HEK293 (cell line): ENCODE data around the gene ZNF296.

ENCODE experiments used
- CTCF ChIA-PET: fragments of 350-600 bp; formaldehyde crosslinking; extraction: SDS; loops from one replicate; lab custom pipeline; 2021; ENCODE audit warnings: antibody characterized with exemption; lab: Yijun Ruan, JAX
- POLR2A ChIA-PET: fragments of 300-600 bp; formaldehyde crosslinking; extraction: SDS; loops from one replicate; lab custom pipeline; 2020; ENCODE audit warnings: antibody characterized with exemption, inconsistent platforms; lab: Yijun Ruan, JAX
- H3K27ac ChIP-seq: fragments of 200-500 bp; sonication (Bioruptor generic); 2 replicates; pipeline ENCODE4 v1.5.1; 2014; ENCODE audit warnings: low read depth, low read length, control low read depth, inconsistent platforms; ENCODE audit errors: extremely low read depth
- H3K36me3 ChIP-seq, 2 experiments: fragments of 200-500 bp in 1 of 2; sonication (Bioruptor generic) in 1 of 2; 1 replicate in 1 of 2; 2 replicates in 1 of 2; pipeline ENCODE4 v1.5.1; 2014 to 2017; ENCODE audit warnings: inconsistent platforms in 2 of 2, low read length in 2 of 2; ENCODE audit not compliant: control insufficient read depth in 2 of 2, insufficient read depth in 1 of 2
- H3K4me1 ChIP-seq: fragments of 200-500 bp; sonication (Bioruptor generic); 2 replicates; pipeline ENCODE4 v1.5.1; 2014; ENCODE audit warnings: mild to moderate bottlenecking, low read length, inconsistent platforms; ENCODE audit not compliant: control insufficient read depth, insufficient read depth
- H3K4me3 ChIP-seq: 2 replicates; pipeline ENCODE4 v1.5.1; 2011; ENCODE audit warnings: low read depth, mild to moderate bottlenecking, control low read depth, low read length, moderate library complexity
- H3K9me3 ChIP-seq: fragments of 200-500 bp; sonication (Bioruptor generic); 2 replicates; pipeline ENCODE4 v1.5.1; 2014; ENCODE audit warnings: low read depth, low read length, inconsistent platforms; ENCODE audit not compliant: control insufficient read depth, insufficient read depth
- EGR2 ChIP-seq: fragments of 450-650 bp; formaldehyde crosslinking; IDR thresholded peaks from 2 replicates; pipeline ENCODE4 v1.5.1; 2016; ENCODE audit warnings: low read depth, missing biosample characterization, missing genetic modification characterization
- GFI1B ChIP-seq: fragments of 450-650 bp; formaldehyde crosslinking; IDR thresholded peaks from 2 replicates; pipeline ENCODE4 v1.5.1; 2016; ENCODE audit warnings: missing biosample characterization, missing genetic modification characterization
- HIC1 ChIP-seq: fragments of 450-650 bp; formaldehyde crosslinking; IDR thresholded peaks from 2 replicates; pipeline ENCODE4 v1.5.1; 2016; ENCODE audit warnings: missing biosample characterization, missing genetic modification characterization
- HOXA7 ChIP-seq: sonication (generic); formaldehyde crosslinking; IDR thresholded peaks from 2 replicates; pipeline ENCODE4 v1.8.1; 2022; ENCODE audit warnings: missing genetic modification reagents, borderline replicate concordance
- KLF1 ChIP-seq: fragments of 450-650 bp; formaldehyde crosslinking; IDR thresholded peaks from 2 replicates; pipeline ENCODE4 v1.5.1; 2016; ENCODE audit warnings: missing biosample characterization, missing genetic modification characterization
- KLF9 ChIP-seq: fragments of 450-650 bp; formaldehyde crosslinking; IDR thresholded peaks from 2 replicates; pipeline ENCODE4 v1.5.1; 2016; ENCODE audit warnings: missing biosample characterization, missing genetic modification characterization, low read depth
- PRDM4 ChIP-seq: fragments of 450-650 bp; formaldehyde crosslinking; IDR thresholded peaks from 2 replicates; pipeline ENCODE4 v1.5.1; 2017; ENCODE audit warnings: missing biosample characterization, missing genetic modification characterization
- SCRT2 ChIP-seq: fragments of 450-650 bp; formaldehyde crosslinking; IDR thresholded peaks from 2 replicates; pipeline ENCODE4 v1.5.1; 2016; ENCODE audit warnings: missing biosample characterization, missing genetic modification characterization
- SP2 ChIP-seq: fragments of 450-650 bp; formaldehyde crosslinking; IDR thresholded peaks from 2 replicates; pipeline ENCODE4 v1.5.1; 2016; ENCODE audit warnings: missing biosample characterization, missing genetic modification characterization
- SP3 ChIP-seq: fragments of 450-650 bp; formaldehyde crosslinking; IDR thresholded peaks from 2 replicates; pipeline ENCODE4 v1.5.1; 2016; ENCODE audit warnings: missing biosample characterization, missing genetic modification characterization
- YY2 ChIP-seq: fragments of 450-650 bp; formaldehyde crosslinking; IDR thresholded peaks from 2 replicates; pipeline ENCODE4 v1.5.1; 2016; ENCODE audit warnings: missing biosample characterization, missing genetic modification characterization
- ZBTB48 ChIP-seq: fragments of 450-650 bp; formaldehyde crosslinking; IDR thresholded peaks from 2 replicates; pipeline ENCODE4 v1.5.1; 2016; ENCODE audit warnings: missing biosample characterization, missing genetic modification characterization
- ZNF335 ChIP-seq: fragments of 450-650 bp; formaldehyde crosslinking; conservative IDR thresholded peaks from 2 replicates; pipeline ENCODE4 v1.5.1; 2016; ENCODE audit warnings: missing biosample characterization, missing genetic modification characterization
- ZNF362 ChIP-seq: fragments of 450-650 bp; formaldehyde crosslinking; IDR thresholded peaks from 2 replicates; pipeline ENCODE4 v1.5.1; 2016; ENCODE audit warnings: missing biosample characterization, missing genetic modification characterization
- ZNF394 ChIP-seq: fragments of 450-650 bp; formaldehyde crosslinking; IDR thresholded peaks from 2 replicates; pipeline ENCODE4 v1.5.1; 2016; ENCODE audit warnings: missing biosample characterization, missing genetic modification characterization, mild to moderate bottlenecking, moderate library complexity, borderline replicate concordance
- ZNF558 ChIP-seq: fragments of 450-650 bp; formaldehyde crosslinking; IDR thresholded peaks from 2 replicates; pipeline ENCODE4 v1.5.1; 2016; ENCODE audit warnings: missing biosample characterization, missing genetic modification characterization
- ZNF560 ChIP-seq: fragments of 450-650 bp; formaldehyde crosslinking; IDR thresholded peaks from 2 replicates; pipeline ENCODE4 v1.5.1; 2017; ENCODE audit warnings: missing biosample characterization, missing genetic modification characterization, borderline replicate concordance
- ZNF596 ChIP-seq: fragments of 450-650 bp; IDR thresholded peaks from 2 replicates; pipeline ENCODE4 v1.5.0; 2018; ENCODE audit warnings: missing biosample characterization, mild to moderate bottlenecking, missing genetic modification characterization, moderate library complexity
- ZNF600 ChIP-seq: fragments of 450-650 bp; formaldehyde crosslinking; IDR thresholded peaks from 2 replicates; pipeline ENCODE4 v1.5.1; 2016; ENCODE audit warnings: missing biosample characterization, missing genetic modification characterization
- ZNF610 ChIP-seq: fragments of 450-650 bp; formaldehyde crosslinking; IDR thresholded peaks from 2 replicates; pipeline ENCODE4 v1.5.1; 2016; ENCODE audit warnings: missing biosample characterization, missing genetic modification characterization, borderline replicate concordance
- ZNF623 ChIP-seq: fragments of 450-650 bp; formaldehyde crosslinking; IDR thresholded peaks from 2 replicates; pipeline ENCODE4 v1.5.1; 2016; ENCODE audit warnings: missing biosample characterization, missing genetic modification characterization
- ZNF701 ChIP-seq: fragments of 450-650 bp; formaldehyde crosslinking; IDR thresholded peaks from 2 replicates; pipeline ENCODE4 v1.5.1; 2016; ENCODE audit warnings: missing biosample characterization, missing genetic modification characterization
- ZSCAN23 ChIP-seq: fragments of 450-650 bp; formaldehyde crosslinking; IDR thresholded peaks from 2 replicates; pipeline ENCODE4 v1.5.1; 2016; ENCODE audit warnings: missing biosample characterization, missing genetic modification characterization
- ZSCAN30 ChIP-seq: fragments of 450-650 bp; IDR thresholded peaks from 2 replicates; pipeline ENCODE4 v1.5.1; 2018; ENCODE audit warnings: missing biosample characterization, mild to moderate bottlenecking, missing genetic modification characterization, moderate library complexity
- ZSCAN4 ChIP-seq: fragments of 450-650 bp; formaldehyde crosslinking; IDR thresholded peaks from 2 replicates; pipeline ENCODE4 v1.5.1; 2017; ENCODE audit warnings: missing biosample characterization, missing genetic modification characterization

ZNF296 gene

GRCh38 chr19:45070861-45071544 is 5.3 kb downstream of the ZNF296 start:
- Histone ChIP-seq H3K27ac (no peak overlapping the region), H3K4me1 (peaks cover 5% of the 10 kb centered on the region; the same call in 1 of the 2 replicates), H3K4me3 (no peak overlapping the region), H3K9me3 (no peaks in the 10 kb centered on the region), H3K36me3 (peaks cover 24 to 62% of the 10 kb centered on the region in 2 experiments; a peak in 2 of 3 replicates)
- ChIA-PET POLR2A (interaction anchor here (1.0 to 1.4 kb wide), 2 partner anchors 21 to 22 kb away, joined by 3 to 5 read pairs; no protein-coding TSS in a partner anchor), CTCF (interaction anchor here (1.0 kb wide), 1 partner anchor 11 kb away, joined by 6 read pairs; no protein-coding TSS in a partner anchor)
- 0 out of 2 replicates have a peak, but pooled peaks have one; percentile 11 for TF ChIP-seq SCRT2
- no peak for TF ChIP-seq ZSCAN30 (tag by site-specific recombination)
- no peak for TF ChIP-seq ZNF610 (tag by site-specific recombination)
- TF ChIP-seq HIC1 = no peak
- 0 out of 2 replicates have a peak, but pooled peaks have one; percentile 26 for TF ChIP-seq KLF1
- TF ChIP-seq ZNF558 (tag by site-specific recombination) = no peak
- TF ChIP-seq YY2 (tag by site-specific recombination) = no peak
- no peak for TF ChIP-seq ZSCAN23 (tag by site-specific recombination)
- TF ChIP-seq ZNF394 (tag by site-specific recombination) = no peak
- no peak for TF ChIP-seq ZNF362
- no peak for TF ChIP-seq ZNF701
- TF ChIP-seq ZSCAN4 = no peak
- TF ChIP-seq GFI1B = no peak
- TF ChIP-seq, all 188 proteins: peak for 2

- Histone ChIP-seq H3K36me3 (peaks cover 27 to 70% of the 10 kb centered on the region in 2 experiments; a peak in 2 of 3 replicates), H3K27ac (0 out of 2 replicates have a peak overlapping the region, but pooled peaks have one; percentile 16), H3K9me3 (no peaks in the 10 kb centered on the region), H3K4me1 (no peaks in the 10 kb centered on the region), H3K4me3 (no peak overlapping the region)
- TF ChIP-seq ZNF560 = no peak
- ChIA-PET CTCF (interaction anchor here (1.0 kb wide), 1 partner anchor 10 kb away, joined by 6 read pairs; no protein-coding TSS in a partner anchor), POLR2A (interaction anchor here (1.6 kb wide), 1 partner anchor 23 kb away, joined by 3 read pairs; the partner anchor contains the start of gene PPP1R37)
These were observed 6.1 kb downstream of the ZNF296 start for GRCh38 chr19:45070214-45070613.

GRCh38 chr19:45069056-45069455 is 7.2 kb downstream of the ZNF296 start:
- H3K4me3 ChIP-seq = no peak overlapping the region
- CTCF ChIA-PET = interaction anchor here (1.1 to 2.9 kb wide), 2 partner anchors 9 to 12 kb away, joined by 3 to 23 read pairs; no protein-coding TSS in a partner anchor
- no peak overlapping the region; the same call in 1 of the 2 replicates for H3K27ac ChIP-seq
- H3K36me3 ChIP-seq = peaks cover 34 to 79% of the 10 kb centered on the region in 2 experiments; a peak in 2 of 3 replicates
- no peaks in the 10 kb centered on the region for H3K9me3 ChIP-seq
- no peaks in the 10 kb centered on the region for H3K4me1 ChIP-seq
- POLR2A ChIA-PET = interaction anchor here (1.1 to 1.7 kb wide), 5 partner anchors 9 to 25 kb away, joined by 3 to 5 read pairs (median 4); partner anchors contain the start of gene PPP1R37
- peak; percentile 87 for TF ChIP-seq ZNF600 (tag by site-specific recombination)
- TF ChIP-seq ZNF623 (tag by site-specific recombination) = no peak
- TF ChIP-seq SP3 (tag by site-specific recombination) = peak; percentile 22; the same call in 1 of the 2 replicates
- TF ChIP-seq KLF9 (tag by site-specific recombination) = 0 out of 2 replicates have a peak, but pooled peaks have one; percentile 16
- no peak for TF ChIP-seq ZBTB48 (tag by site-specific recombination)
- no peak for TF ChIP-seq ZNF596
- peak; percentile 37; the same call in 1 of the 2 replicates for TF ChIP-seq KLF1
- no peak for TF ChIP-seq ZNF335 (tag by site-specific recombination)
- no peak for TF ChIP-seq HOXA7 (CRISPR knock-in tag)
- no peak for TF ChIP-seq ZNF558 (tag by site-specific recombination)
- peak; percentile 75 for TF ChIP-seq EGR2
- peak; percentile 37 for TF ChIP-seq SP2 (tag by site-specific recombination)
- no peak for TF ChIP-seq PRDM4
